Measurements from ENCODE around the gene TBX10.
"Not testable (repeated sequence)": the region's sequence is repeated elsewhere in the genome, so short reads cannot be mapped to it uniquely, and the experiment has no call there.

The TBX10 gene

GRCh38 chr11:67597458-67597857 lies 42.1 kb downstream of the TBX10 start:
- not testable (repeated sequence) for FAIRE-seq

DNA sequence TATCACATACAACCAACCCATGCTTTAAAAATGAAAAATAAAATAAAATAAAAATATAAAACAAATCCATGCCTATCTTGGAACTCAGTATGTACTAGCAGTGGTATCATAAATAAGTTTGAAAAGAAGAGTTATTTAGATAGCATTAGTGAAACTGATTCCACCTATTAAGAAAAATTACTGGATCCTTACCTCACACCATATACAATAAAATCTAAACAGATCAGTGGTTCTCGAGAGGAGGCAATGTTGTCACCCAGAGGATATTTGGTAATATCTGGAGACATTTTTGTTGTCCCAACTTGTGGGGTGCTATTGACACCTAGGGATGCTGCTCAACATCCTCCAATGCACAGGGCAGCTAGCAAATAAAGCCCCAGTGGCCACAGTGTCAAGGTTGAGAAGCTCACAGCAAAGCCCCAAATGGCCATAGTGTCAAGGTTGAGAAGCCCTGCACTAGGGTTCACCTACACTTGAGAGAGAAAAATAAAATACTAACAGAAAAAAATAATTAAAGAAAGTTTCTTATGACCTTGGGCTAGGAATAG lies 42.7 kb downstream of the TBX10 start:
- FAIRE-seq, result no peak

DNA sequence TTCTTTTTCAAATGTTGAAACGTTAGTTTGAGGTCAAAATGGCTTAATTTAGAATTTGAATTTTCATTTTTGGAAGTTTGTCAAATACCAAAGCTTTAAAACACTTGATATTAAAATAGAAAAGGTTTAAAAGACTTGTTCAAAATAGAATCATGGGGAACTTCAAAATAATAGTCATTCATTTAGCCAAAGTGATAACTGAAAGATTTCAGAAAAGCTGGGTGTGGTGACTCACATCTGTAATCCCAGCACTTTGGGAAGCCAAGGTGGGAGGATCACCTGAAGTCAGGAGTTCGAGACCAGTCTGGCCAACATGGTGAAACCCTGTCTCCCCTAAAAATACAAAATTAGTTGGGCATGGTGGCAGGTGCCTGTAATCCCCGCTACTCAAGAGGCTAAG lies 45.1 kb downstream of the TBX10 start:
- no peak for FAIRE-seq

- FAIRE-seq, result no peak
Measured at GRCh38 chr11:67593565-67593905, 46.0 kb downstream of the TBX10 start.

- no peak for FAIRE-seq
Measured at GRCh38 chr11:67592880-67593564, 46.5 kb downstream of the TBX10 start.

DNA sequence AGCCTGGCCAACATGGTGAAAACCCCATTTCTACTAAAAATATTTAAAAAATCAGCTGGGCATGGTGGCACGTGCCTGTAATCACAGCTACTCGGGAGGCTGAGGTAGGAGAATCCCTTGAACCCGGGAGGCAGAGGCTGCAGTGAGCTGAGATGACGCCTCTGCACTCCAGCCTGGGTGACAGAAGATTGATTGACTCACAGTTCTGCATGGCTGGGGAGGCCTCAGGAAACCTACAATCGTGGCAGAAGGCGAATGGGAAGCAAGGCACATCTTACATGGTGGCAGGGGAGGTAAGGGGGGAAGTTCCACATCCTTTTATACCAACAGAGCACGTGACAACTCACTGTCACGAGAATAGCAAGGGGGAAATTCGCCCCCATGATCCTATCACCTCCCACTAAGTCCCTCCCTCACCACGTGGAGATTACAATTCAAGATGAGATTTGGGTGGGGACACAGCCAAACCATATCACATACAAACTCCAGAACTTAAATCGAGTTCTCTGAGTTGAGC lies 50.6 kb downstream of the TBX10 start:
- FAIRE-seq, result not testable (repeated sequence)

- no peak for FAIRE-seq
Measured at GRCh38 chr11:67588136-67588503, 51.4 kb downstream of the TBX10 start.

DNA sequence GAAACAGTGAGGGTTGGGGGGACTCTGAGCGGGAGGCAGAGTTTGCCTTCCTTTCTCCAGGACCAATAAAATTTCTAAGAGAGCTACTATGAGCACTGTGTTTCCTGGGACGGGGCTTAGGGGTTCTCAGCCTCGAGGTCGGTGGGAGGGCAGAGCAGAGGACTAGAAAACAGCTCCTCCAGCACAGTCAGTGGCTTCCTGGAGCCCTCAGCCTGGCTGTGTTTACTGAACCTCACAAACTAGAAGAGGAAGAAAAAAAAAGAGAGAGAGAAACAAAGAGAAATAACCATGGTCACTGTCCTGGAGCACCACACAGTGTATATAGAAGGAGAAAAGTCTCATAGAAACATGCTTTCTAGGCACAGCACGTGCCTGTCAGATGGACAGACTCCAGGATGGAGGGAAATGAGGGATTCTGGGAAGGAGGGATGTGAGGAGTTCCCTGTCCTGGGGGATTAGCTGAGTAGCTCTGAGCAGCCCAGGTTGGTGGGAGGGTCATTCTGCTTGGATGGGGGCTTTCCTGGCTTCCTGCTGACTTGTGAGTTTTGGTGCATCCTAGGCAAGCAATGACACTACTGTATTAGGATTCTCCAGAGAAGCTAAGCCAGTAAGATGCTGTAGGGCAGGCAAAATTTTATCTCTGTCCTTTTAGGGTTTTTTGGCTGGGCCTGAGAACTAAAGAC lies 52.9 kb downstream of the TBX10 start:
- no peak for FAIRE-seq

DNA sequence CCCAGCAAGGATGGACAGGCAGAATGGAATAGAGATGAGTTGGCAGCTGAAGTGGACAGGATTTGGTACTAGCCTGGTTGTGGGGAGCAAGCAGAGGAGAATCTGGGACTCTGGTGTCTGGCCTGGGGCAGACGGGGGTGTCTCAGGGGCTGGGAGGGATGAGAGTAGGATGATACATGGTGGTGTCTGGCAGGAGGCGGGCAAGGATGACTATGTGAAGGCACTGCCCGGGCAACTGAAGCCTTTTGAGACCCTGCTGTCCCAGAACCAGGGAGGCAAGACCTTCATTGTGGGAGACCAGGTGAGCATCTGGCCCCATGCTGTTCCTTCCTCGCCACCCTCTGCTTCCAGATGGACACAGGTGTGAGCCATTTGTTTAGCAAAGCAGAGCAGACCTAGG lies 53.7 kb downstream of the TBX10 start:
- FAIRE-seq, result no peak

GRCh38 chr11:67584881-67585873 lies 54.4 kb downstream of the TBX10 start:
- no peak for FAIRE-seq

DNA sequence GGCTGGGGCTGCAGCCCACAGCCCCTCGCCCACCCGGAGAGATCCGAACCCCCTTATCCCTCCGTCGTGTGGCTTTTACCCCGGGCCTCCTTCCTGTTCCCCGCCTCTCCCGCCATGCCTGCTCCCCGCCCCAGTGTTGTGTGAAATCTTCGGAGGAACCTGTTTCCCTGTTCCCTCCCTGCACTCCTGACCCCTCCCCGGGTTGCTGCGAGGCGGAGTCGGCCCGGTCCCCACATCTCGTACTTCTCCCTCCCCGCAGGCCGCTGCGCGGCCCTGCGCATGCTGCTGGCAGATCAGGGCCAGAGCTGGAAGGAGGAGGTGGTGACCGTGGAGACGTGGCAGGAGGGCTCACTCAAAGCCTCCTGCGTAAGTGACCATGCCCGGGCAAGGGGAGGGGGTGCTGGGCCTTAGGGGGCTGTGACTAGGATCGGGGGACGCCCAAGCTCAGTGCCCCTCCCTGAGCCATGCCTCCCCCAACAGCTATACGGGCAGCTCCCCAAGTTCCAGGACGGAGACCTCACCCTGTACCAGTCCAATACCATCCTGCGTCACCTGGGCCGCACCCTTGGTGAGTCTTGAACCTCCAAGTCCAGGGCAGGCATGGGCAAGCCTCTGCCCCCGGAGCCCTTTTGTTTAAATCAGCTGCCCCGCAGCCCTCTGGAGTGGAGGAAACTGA lies 55.2 kb downstream of the TBX10 start:
- FAIRE-seq, result no peak

DNA sequence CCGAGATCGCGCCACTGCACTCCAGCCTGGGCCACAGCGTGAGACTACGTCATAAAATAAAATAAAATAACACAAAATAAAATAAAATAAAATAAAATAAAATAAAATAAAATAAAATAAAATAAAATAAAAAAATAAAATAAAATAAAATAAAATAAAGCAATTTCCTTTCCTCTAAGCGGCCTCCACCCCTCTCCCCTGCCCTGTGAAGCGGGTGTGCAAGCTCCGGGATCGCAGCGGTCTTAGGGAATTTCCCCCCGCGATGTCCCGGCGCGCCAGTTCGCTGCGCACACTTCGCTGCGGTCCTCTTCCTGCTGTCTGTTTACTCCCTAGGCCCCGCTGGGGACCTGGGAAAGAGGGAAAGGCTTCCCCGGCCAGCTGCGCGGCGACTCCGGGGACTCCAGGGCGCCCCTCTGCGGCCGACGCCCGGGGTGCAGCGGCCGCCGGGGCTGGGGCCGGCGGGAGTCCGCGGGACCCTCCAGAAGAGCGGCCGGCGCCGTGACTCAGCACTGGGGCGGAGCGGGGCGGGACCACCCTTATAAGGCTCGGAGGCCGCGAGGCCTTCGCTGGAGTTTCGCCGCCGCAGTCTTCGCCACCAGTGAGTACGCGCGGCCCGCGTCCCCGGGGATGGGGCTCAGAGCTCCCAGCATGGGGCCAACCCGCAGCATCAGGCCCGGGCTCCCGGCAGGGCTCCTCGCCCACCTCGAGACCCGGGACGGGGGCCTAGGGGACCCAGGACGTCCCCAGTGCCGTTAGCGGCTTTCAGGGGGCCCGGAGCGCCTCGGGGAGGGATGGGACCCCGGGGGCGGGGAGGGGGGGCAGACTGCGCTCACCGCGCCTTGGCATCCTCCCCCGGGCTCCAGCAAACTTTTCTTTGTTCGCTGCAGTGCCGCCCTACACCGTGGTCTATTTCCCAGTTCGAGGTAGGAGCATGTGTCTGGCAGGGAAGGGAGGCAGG lies 56.0 kb downstream of the TBX10 start, which contains the start of gene GSTP1:
Gene GSTP1, plus strand, starts transcription at position 566 of the 958 bp plus-strand sequence. Its CDS starts 32 bp downstream, at position 598.
- no peak for FAIRE-seq

DNA sequence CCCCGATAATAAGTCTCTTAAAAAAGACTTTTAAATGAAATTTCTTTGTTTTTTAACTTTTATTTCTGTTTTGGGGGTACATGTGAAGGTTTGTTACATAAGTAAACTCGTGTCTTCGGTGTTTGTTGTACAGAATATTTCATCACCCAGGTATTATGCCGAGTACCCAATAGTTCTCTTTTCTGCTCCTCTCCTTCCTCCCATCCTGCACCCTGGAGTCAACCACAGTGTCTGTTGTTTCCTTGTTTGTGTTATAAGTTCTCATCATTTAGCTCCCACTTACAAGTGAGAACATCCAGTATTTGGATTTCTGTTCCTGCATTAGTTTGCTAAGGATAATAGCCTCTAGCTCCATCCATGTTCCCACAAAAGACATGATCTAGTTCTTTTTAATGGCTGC lies 57.6 kb downstream of the TBX10 start:
- FAIRE-seq, result no peak

DNA sequence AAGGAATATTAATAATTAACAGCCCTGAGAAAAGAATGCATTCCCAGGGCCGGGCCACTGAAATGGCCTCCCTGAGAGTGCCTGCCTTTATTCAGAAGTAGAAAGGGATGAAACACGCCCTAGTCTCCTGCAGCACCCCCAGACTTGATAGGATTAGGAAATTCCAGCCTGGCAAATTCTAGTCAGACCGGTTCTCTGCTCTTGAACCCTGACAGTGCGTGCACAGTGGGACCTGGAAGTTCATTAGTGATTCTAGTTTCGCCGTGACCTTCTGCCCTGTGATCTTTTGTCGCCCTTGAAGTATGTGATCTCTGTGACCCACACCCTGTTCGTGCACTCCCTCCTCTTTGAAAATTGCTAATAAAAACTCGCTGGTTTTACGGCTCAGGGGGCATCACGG lies 58.1 kb downstream of the TBX10 start:
- no peak for FAIRE-seq

Measured in colon (tissue), 2 donors.